ENCODE results near the gene SFT2D3. TPM values are rescaled to one million over a fixed set of nuclear protein-coding genes. Genes with fewer than 3 reads are reported as not detected.

The SFT2D3 gene
- total and polyA plus RNA-seq, 4 donors = 2.4 to 4.9 (median 4.7) TPM; not detected in 1

DNA sequence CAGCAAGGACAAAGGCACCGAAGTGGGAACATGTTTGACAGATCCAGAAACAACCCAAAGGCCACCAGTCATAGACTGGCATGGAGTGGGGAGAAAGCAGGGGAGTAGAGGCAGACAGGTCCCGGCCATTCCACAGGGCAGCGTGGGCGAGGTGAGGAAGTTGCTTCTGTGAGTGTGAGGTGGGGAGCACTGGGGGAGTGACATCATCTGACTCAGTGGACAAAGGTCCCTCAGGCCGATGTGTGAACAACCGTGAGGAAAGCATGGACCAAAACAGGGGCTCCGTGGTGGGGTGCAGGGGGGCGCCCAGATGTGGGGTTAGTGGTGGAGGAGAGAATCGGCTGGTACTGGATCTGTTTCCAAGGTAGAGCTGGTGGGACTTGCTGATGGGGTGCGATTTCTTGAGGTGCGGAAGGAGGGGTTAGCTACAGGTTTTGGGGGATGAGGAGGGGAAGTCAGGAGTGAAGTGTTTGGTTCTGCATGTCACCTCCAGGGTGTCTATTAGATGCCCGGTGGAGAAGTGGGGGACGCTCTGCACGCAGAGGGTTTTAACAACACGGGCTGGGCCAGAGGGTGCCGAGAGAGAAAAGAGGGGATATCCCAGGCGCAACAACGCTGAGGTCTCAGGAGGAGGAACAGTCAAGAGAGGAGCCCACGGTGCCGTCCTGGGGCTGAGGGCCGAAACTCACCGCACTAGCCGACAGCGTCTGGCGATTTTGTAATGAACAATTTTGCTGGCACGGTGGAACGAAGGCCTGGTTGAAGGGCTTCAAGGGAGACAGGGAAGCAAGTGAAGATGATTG, 2.5 kb upstream of the SFT2D3 start:
- peaks cover 4 to 22% (median 15%) of the 10 kb centered on the region in 4 donors for H3K4me1 ChIP-seq (ENCODE audit: control insufficient read depth in 4 of 4, insufficient read depth in 4 of 4, low read length in 3 of 4)
- no peak for DNase-seq (ENCODE audit: low spot score)
- H3K9me3 ChIP-seq (ENCODE audit: control insufficient read depth in 4 of 4, low read length in 3 of 4) = no peaks in the 10 kb centered on the region
- no peaks in the 10 kb centered on the region for H3K36me3 ChIP-seq (ENCODE audit: control insufficient read depth in 4 of 4, insufficient read depth in 3 of 4, low read depth in 1 of 4, low read length in 3 of 4)
- H3K4me3 ChIP-seq (ENCODE audit: low read depth in 1 of 3, low read length in 3 of 3) = no peak overlapping the region
- no peaks in the 10 kb centered on the region for H3K27me3 ChIP-seq (ENCODE audit: control insufficient read depth in 4 of 4, insufficient read depth in 4 of 4, low read length in 3 of 4)
- no peak overlapping the region for H3K9ac ChIP-seq (ENCODE audit: low read depth in 1 of 2, low read length in 2 of 2)
- no peak for TF ChIP-seq HNF4G (IDR thresholded peaks at IDR 0.05)
- no peak for TF ChIP-seq SP1 (IDR thresholded peaks at IDR 0.05)
- no peak overlapping the region for H3K27ac ChIP-seq (ENCODE audit: low read depth in 1 of 2, low read length in 2 of 2)
- 97% methylated on average over 27 of the region's 27 CpGs for WGBS

DNA sequence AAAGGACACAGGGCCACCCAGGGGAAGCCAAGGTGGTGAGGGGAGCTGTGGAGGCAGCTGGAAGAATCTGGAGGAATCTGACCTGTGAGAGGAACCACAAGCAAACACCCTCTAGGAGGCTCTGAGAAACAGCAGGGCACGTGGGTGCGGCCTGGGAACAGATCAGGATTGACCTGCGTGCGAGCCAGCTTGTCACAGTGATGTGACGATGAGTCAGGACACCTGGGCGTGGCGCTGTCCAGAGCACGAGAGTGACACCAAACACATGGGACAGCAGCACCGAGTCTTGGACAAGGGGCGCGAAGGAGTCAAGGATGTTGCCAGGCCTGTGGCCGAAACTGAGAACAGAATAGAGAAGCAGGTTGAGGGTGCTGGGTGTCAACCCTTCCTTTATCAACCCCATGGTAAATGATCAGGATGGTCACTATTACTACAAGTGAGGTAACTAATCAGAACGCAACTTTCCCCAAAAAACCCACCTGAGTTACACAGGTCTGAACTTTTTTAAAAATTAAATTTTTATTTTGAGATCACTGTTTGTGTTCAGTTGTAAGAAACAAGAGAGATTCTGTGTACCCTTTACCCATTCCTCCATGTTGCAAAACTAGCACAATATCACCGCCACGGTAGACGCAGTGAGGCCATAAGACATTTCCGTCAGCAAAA, 637 bp upstream of the SFT2D3 start:
- Histone ChIP-seq H3K9me3 (ENCODE audit: control insufficient read depth in 4 of 4, low read length in 3 of 4) (no peaks in the 10 kb centered on the region), H3K27me3 (ENCODE audit: control insufficient read depth in 4 of 4, insufficient read depth in 4 of 4, low read length in 3 of 4) (no peaks in the 10 kb centered on the region), H3K36me3 (ENCODE audit: control insufficient read depth in 4 of 4, insufficient read depth in 3 of 4, low read depth in 1 of 4, low read length in 3 of 4) (no peaks in the 10 kb centered on the region), H3K4me1 (ENCODE audit: control insufficient read depth in 4 of 4, insufficient read depth in 4 of 4, low read length in 3 of 4) (peaks cover 13 to 36% (median 23%) of the 10 kb centered on the region in 4 donors), H3K4me3 (ENCODE audit: low read depth in 1 of 3, low read length in 3 of 3) (peak overlapping the region; percentile 77 to 90 (median 89)), H3K27ac (ENCODE audit: low read depth in 1 of 2, low read length in 2 of 2) (peak overlapping the region; percentile 91 to 96), H3K9ac (ENCODE audit: low read depth in 1 of 2, low read length in 2 of 2) (peak overlapping the region; percentile 52 to 88)
- 44% methylated on average over 17 of the region's 17 CpGs for WGBS
- DNase-seq (ENCODE audit: low spot score) = peak; percentile 56
- TF ChIP-seq, protein P1, sequence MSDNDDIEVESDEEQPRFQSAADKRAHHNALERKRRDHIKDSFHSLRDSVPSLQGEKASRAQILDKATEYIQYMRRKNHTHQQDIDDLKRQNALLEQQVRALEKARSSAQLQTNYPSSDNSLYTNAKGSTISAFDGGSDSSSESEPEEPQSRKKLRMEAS (IDR thresholded peaks at IDR 0.05) = peak; percentile 25
- TF ChIP-seq SP1 (IDR thresholded peaks at IDR 0.05) (peak; percentile 7), HNF4A (conservative IDR thresholded peaks at IDR 0.05) (peak in 1 of 2 donors; percentile 15), ATF3 (IDR thresholded peaks at IDR 0.05) (peak; percentile 33), HNF4G (IDR thresholded peaks at IDR 0.05) (no peak)

- Histone ChIP-seq H3K36me3 (ENCODE audit: control insufficient read depth in 4 of 4, insufficient read depth in 3 of 4, low read depth in 1 of 4, low read length in 3 of 4) (no peaks in the 10 kb centered on the region), H3K9me3 (ENCODE audit: control insufficient read depth in 4 of 4, low read length in 3 of 4) (no peaks in the 10 kb centered on the region), H3K4me1 (ENCODE audit: control insufficient read depth in 4 of 4, insufficient read depth in 4 of 4, low read length in 3 of 4) (peaks cover 13 to 38% (median 25%) of the 10 kb centered on the region in 4 donors), H3K27ac (ENCODE audit: low read depth in 1 of 2, low read length in 2 of 2) (peak overlapping the region; percentile 91 to 96), H3K9ac (ENCODE audit: low read depth in 1 of 2, low read length in 2 of 2) (peak overlapping the region; percentile 40 to 52), H3K4me3 (ENCODE audit: low read depth in 1 of 3, low read length in 3 of 3) (peak overlapping the region; percentile 77 to 90 (median 89)), H3K27me3 (ENCODE audit: control insufficient read depth in 4 of 4, insufficient read depth in 4 of 4, low read length in 3 of 4) (no peaks in the 10 kb centered on the region)
- TF ChIP-seq YY1 (IDR thresholded peaks at IDR 0.05) (peak; percentile 17), CTCF (IDR thresholded peaks at IDR 0.05; ENCODE audit: low read depth, low read length, missing input control) (peak; percentile 32), RAD21 (IDR thresholded peaks at IDR 0.05) (peak; percentile 41 to 65), GABPA (IDR thresholded peaks at IDR 0.05 in 1 of 2, conservative IDR thresholded peaks at IDR 0.05 in 1 of 2) (no peak)
- peak; percentile 77 for DNase-seq (ENCODE audit: low spot score)
- under 1% methylated on average over 108 of the region's 108 CpGs for WGBS
Observed at GRCh38 chr2:127701651-127702394, 526 bp downstream of the SFT2D3 start.
